CD4-positive, alpha-beta T cell treated with Interleukin-1 beta for 1 hour (primary cell): ENCODE results near the gene OR2AK2.

Experiments
- DNase-seq, 2 donors: peaks; one replicate each; pipeline ENCODE4 v3.0.0-alpha.2; 2020 to 2022

Gene OR2AK2, protein sequence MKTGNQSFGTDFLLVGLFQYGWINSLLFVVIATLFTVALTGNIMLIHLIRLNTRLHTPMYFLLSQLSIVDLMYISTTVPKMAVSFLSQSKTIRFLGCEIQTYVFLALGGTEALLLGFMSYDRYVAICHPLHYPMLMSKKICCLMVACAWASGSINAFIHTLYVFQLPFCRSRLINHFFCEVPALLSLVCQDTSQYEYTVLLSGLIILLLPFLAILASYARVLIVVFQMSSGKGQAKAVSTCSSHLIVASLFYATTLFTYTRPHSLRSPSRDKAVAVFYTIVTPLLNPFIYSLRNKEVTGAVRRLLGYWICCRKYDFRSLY

DNA sequence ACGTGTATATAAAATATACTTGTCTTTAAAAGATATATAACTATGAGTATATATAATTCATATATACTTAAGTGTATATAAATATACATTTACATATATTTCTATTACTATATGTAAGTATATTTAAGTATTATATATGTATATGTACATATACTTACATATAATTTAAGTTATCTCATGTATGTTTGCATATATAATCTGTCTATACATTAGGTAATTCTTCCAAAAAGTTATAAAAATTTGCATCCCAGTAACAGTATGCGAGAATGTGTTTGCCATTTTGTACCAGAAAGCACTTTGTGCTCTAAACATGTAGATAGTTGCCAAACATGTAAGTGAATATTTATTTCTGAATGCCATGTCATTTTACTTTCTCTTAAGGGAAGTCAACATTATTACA is at the start of gene OR2AK2:
Gene OR2AK2 (plus strand): TSS at position 301 of the 400 bp plus-strand sequence. CDS start 144 bp downstream, outside the sequence.
- DNase-seq: no peak

DNA sequence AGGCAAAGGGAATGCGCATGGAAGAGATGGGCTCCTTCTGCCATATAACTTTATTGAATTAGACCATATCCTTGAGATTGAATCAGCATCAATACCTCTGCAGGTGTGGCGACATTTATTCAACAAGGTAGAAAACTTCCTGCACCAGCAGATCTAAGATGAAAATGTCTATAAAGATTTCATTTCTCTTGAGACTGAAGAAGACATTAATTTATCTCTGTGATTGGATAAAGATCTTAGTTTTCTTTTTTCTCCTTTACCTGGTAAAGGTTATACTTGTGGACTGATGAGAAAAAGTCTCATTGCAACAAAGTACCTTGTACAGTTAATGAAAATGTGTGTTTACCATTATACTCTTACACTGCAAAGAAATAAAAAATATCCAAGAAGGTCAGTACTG is 45.1 kb upstream of the OR2AK2 start, which contains the start of gene OR2T8:
Gene OR2T8 (plus strand): TSS at position 301 of the 400 bp plus-strand sequence. CDS start 766 bp downstream, outside the sequence.
- DNase-seq: no peak

- no peak for DNase-seq
Measured at GRCh38 chr1:247923941-247924340, 41.1 kb upstream of the OR2AK2 start.

- no peak for DNase-seq
Measured at GRCh38 chr1:247924868-247925267, 40.2 kb upstream of the OR2AK2 start, which contains the start of gene OR2AJ1. OR2AJ1 (plus strand) TSS chr1:247924889; CDS start chr1:247933769, 8,880 bp downstream.

- no peak for DNase-seq
Measured at GRCh38 chr1:247933989-247934388, 31.0 kb upstream of the OR2AK2 start.

- DNase-seq: no peak
Measured at GRCh38 chr1:247935781-247936180, 29.3 kb upstream of the OR2AK2 start.

GRCh38 chr1:247936415-247936814 is 28.6 kb upstream of the OR2AK2 start:
- no peak for DNase-seq

- DNase-seq: peak; percentile 85 to 87
Measured at GRCh38 chr1:247936965-247937734, 27.9 kb upstream of the OR2AK2 start.

DNA sequence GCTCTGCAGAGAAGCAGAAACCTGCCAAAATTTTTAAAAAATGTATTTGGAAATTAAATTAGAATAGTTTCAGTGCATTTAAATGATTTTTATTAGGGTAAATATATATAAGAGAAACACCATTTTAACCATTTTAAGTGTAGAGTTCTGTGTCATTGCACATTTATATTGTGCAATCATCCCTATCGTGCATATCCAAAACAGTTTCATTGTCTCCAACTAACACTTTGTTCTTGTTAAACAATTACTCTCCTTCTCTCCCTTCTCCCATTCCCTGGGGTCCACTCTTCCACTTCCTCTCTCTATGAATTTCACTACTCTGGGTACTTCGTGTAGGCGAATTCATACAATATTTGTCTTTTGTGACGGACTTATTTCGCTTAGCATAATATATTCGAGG is 22.4 kb upstream of the OR2AK2 start:
- DNase-seq: no peak

GRCh38 chr1:247948558-247948957 is 16.5 kb upstream of the OR2AK2 start, which contains the start of gene OR2L8:
OR2L8 (plus strand) TSS chr1:247948858; CDS start chr1:247948858, 0 bp downstream.
- no peak for DNase-seq

GRCh38 chr1:247953408-247953807 is 11.6 kb upstream of the OR2AK2 start:
- DNase-seq: no peak

GRCh38 chr1:247961791-247962190 is 3.2 kb upstream of the OR2AK2 start:
- no peak for DNase-seq

DNA sequence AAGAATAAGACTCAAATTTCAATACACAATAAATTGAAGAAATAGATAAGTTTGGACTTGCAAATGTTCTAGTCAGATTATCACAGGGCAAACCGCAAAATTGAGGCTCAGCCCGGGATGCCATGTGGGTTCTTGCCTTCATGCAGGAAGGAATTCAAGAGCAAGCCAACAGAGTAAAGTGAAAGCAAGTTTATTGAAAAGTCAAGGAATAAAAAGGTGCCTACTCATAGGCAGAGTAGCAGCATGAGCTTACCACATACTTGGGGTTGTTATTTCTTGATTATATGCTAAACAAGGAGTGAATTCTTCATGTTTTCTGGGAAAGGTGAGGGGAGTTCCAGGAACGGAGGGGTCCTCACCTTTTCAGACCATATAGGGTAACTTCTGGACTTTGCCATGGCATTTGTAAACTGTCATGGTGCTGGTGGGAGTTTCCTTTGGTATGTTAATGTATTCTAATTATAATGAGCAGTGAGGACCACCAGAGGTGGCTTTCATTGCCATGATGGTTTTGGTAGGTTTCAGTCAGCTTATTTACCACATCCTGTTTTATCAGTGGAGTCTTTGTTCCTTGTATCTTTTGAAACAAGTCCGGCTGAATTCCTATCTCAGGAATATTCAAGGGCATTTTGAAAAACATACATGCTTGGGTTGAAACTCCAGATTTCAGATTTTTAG is 2.0 kb upstream of the OR2AK2 start:
- no peak for DNase-seq

DNA sequence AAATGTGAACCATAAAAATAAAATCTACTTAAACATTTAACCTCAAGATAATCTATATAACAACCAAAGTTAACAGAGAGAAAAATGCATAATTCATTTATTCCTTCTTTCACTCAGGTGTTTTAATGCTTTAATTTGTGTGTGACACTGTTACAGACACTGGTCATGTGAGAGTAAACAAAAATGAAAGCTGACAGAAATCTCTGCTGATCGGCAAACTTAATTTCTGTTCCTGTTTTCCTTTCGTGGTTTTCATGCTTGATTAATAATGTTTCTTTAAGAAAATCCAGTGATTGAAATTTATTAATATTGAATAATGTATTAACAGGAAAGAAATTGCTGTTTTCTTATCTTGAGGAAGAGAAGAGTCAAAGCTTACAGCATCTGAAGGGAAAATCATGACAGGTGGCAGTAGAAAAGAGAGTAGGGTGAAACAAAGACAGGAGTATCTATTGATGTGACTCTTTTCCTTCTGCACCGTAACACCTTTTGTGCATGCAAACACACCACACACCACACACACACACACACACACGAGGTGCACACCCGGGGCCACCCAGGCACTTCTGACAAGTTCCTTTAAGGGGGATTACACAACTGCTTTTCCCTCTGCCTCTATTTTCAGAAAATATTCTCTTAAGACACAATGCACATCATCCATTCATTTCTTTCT is 1.6 kb downstream of the OR2AK2 start:
- DNase-seq: peak in 1 of 2 donors; percentile 3

GRCh38 chr1:247992986-247993385 is 28.0 kb downstream of the OR2AK2 start:
- DNase-seq: no peak

- DNase-seq: no peak
Measured at GRCh38 chr1:247998811-247999210, 33.8 kb downstream of the OR2AK2 start.

DNA sequence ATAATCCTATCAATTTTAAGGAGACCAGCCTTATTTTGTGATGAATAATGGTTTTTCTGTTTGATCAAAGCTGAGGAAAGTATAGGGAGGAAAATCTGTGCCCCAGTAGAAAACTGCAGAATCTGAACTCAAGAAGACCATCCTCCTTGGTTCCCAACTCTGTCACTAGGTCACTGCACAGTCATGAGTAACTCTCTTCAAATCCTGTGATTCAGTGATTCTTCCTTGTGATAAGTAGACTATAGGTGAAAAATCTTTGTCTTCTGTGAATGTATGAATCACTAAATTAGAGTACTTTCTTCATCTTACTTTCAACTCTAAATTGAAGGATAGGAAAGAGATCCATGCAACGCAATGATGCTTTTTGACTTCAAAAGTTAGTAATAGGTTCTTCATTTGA is 35.1 kb downstream of the OR2AK2 start:
- no peak for DNase-seq

DNA sequence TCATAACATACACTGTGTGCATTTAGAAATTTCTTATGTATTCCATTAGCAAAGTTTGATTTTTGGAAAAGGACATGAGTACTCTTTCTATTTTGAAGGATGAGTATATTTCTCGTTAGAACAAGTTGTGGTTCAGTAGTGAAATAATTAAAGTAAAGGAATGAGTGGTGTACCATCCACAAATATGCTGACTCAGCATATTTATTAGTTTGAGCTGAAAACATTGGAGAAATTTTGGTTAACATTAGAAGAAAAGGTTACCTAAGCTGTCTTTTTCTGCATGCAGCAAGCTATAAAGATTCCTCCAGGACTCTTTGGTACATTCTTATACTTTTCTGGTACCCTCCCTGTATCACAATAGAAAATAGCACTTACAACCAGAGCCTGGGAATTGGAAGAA is 42.7 kb downstream of the OR2AK2 start:
- no peak for DNase-seq

- DNase-seq: no peak
Measured at GRCh38 chr1:248009681-248010080, 44.6 kb downstream of the OR2AK2 start.

GRCh38 chr1:248013229-248013710 is 48.2 kb downstream of the OR2AK2 start, which contains the start of gene OR2L5:
OR2L5 (plus strand) TSS chr1:248013660; CDS start chr1:248021948, 8,288 bp downstream.
- no peak for DNase-seq

GRCh38 chr1:248015803-248016202 is 50.8 kb downstream of the OR2AK2 start:
- no peak for DNase-seq
